Lung (tissue), 12 donors: Measurements from ENCODE around the gene NFIA. TPM values are rescaled to one million over a fixed set of nuclear protein-coding genes. Genes with fewer than 3 reads are reported as not detected.

Experiments used
- ATAC-seq: fragments of 200-7000 bp; cut with Tn5 transposase; one replicate; pipeline ENCODE4 v1.9.1; 2020; ENCODE audit warnings: moderate number of reproducible peaks; ENCODE audit not compliant: insufficient read depth, low FRiP score
- DNase-seq, 3 donors: peaks; one replicate each; pipeline ENCODE4 v3.0.0-alpha.2; 2013 to 2017
- H3K27ac ChIP-seq, 2 donors: one replicate each; pipeline ENCODE4 v1.5.1; 2013; ENCODE audit warnings: mild to moderate bottlenecking in 2 of 2, moderate library complexity in 2 of 2, control low read depth in 1 of 2, inconsistent platforms in 1 of 2, low read depth in 1 of 2, low read length in 1 of 2
- H3K27me3 ChIP-seq, 3 donors: one replicate each; pipeline ENCODE4 v1.5.1; 2013; ENCODE audit warnings: low read length in 2 of 3; ENCODE audit not compliant: control insufficient read depth in 3 of 3, insufficient read depth in 3 of 3
- H3K36me3 ChIP-seq, 4 donors: one replicate each; pipeline ENCODE4 v1.5.1; 2013; ENCODE audit warnings: low read length in 4 of 4, mild to moderate bottlenecking in 1 of 4, moderate library complexity in 1 of 4; ENCODE audit not compliant: control insufficient read depth in 4 of 4, insufficient read depth in 4 of 4
- H3K4me1 ChIP-seq, 5 donors: one replicate each; pipeline ENCODE4 v1.5.1; 2013; ENCODE audit warnings: low read length in 5 of 5, mild to moderate bottlenecking in 2 of 5, moderate library complexity in 1 of 5; ENCODE audit not compliant: control insufficient read depth in 5 of 5, insufficient read depth in 5 of 5
- H3K4me3 ChIP-seq: one replicate; pipeline ENCODE4 v1.5.1; 2013; ENCODE audit warnings: mild to moderate bottlenecking, control low read depth, moderate library complexity
- H3K9ac ChIP-seq, 2 donors: one replicate each; pipeline ENCODE4 v1.5.1; 2013; ENCODE audit warnings: low read length in 2 of 2, control low read depth in 1 of 2; ENCODE audit not compliant: insufficient read depth in 1 of 2
- H3K9me3 ChIP-seq, 4 donors: one replicate each; pipeline ENCODE4 v1.5.1; 2013; ENCODE audit warnings: low read length in 3 of 4, mild to moderate bottlenecking in 1 of 4, moderate library complexity in 1 of 4; ENCODE audit not compliant: control insufficient read depth in 4 of 4, insufficient read depth in 3 of 4
- WGBS, 2 donors: extraction: QIAGEN DNeasy Blood & Tissue Kit; methylation state at CpG; one replicate each; pipeline ENCODE4 v1.1.7; 2013; 5-methylcytosine and 5-hydroxymethylcytosine counted together
- polyA plus RNA-seq, 2 donors: library from polyadenylated mRNA; stranded (reverse); fragments of 200-250 nt; gene quantifications; one replicate each; pipeline ENCODE4 v1.2.1, GENCODE V29; 2013
- total RNA-seq, 2 donors: library from RNA; depleted of rRNA in 1 of 2; stranded (reverse); fragments of >200 nt in 1 of 2; gene quantifications; one replicate each; pipeline ENCODE4 v1.2.1, GENCODE V29; 2014 to 2021
- TF ChIP-seq, protein P1 (sequence below): IDR thresholded peaks from 2 replicates; pipeline ENCODE4 v1.5.1; 2012; ENCODE audit warnings: mild to moderate bottlenecking; ENCODE audit errors: control extremely low read depth, extremely low read depth
- donor health status: control.
- donor health status: control.
- donor health status: Bipolar disorder and iron deficiency.
- donor health status: healthy.
- donor health status: DM: yes; HTN: yes; CAD: no.

NFIA gene
- total and polyA plus RNA-seq, 4 donors, result 3.0 to 63.4 (median 34.2) TPM

DNA sequence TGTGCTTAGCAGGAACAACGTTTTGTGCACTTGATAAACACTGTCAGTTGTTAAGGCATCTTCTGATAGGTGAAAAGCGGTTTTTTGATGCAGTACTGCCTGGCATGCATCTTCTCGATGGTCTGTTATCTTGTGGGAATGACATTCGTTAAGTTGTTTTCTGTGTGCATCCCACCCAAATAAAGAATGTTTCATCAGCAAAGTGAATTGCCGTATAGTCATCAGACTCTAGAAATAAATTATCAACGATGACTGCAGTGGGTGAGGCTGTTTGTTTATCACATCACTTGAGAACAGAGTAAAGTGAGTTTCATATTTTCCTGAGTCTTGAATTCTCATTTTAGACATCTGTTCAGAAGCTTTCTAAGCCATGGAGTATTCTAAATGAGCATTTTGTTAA is 34.1 kb downstream of the NFIA start:
- Histone ChIP-seq H3K4me1 (peaks cover 7 to 34% (median 27%) of the 10 kb centered on the region in 5 donors), H3K27ac (peak overlapping the region in 1 of 2 donors; percentile 70), H3K9ac (no peak overlapping the region), H3K4me3 (no peak overlapping the region), H3K9me3 (no peaks in the 10 kb centered on the region), H3K36me3 (no peaks in the 10 kb centered on the region), H3K27me3 (no peaks in the 10 kb centered on the region)
- no peak for ATAC-seq
- WGBS, 2 donors, result 47 to 74% methylated on average over 6 of the region's 6 CpGs
- no peak for DNase-seq
- TF ChIP-seq, protein P1, sequence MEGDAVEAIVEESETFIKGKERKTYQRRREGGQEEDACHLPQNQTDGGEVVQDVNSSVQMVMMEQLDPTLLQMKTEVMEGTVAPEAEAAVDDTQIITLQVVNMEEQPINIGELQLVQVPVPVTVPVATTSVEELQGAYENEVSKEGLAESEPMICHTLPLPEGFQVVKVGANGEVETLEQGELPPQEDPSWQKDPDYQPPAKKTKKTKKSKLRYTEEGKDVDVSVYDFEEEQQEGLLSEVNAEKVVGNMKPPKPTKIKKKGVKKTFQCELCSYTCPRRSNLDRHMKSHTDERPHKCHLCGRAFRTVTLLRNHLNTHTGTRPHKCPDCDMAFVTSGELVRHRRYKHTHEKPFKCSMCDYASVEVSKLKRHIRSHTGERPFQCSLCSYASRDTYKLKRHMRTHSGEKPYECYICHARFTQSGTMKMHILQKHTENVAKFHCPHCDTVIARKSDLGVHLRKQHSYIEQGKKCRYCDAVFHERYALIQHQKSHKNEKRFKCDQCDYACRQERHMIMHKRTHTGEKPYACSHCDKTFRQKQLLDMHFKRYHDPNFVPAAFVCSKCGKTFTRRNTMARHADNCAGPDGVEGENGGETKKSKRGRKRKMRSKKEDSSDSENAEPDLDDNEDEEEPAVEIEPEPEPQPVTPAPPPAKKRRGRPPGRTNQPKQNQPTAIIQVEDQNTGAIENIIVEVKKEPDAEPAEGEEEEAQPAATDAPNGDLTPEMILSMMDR, result no peak

GRCh38 chr1:61117283-61117682 is 34.9 kb downstream of the NFIA start:
- H3K9me3 ChIP-seq, result no peaks in the 10 kb centered on the region
- ATAC-seq (no peak), DNase-seq (no peak)
- H3K36me3 ChIP-seq, result no peaks in the 10 kb centered on the region
- no peak overlapping the region for H3K9ac ChIP-seq
- no peak overlapping the region for H3K4me3 ChIP-seq
- no peaks in the 10 kb centered on the region for H3K27me3 ChIP-seq
- H3K4me1 ChIP-seq, result peaks cover 7 to 32% (median 25%) of the 10 kb centered on the region in 5 donors
- peak overlapping the region in 1 of 2 donors; percentile 70 for H3K27ac ChIP-seq
- 94 to 98% methylated on average over 2 of the region's 2 CpGs for WGBS, 2 donors
- TF ChIP-seq, protein P1, result no peak

DNA sequence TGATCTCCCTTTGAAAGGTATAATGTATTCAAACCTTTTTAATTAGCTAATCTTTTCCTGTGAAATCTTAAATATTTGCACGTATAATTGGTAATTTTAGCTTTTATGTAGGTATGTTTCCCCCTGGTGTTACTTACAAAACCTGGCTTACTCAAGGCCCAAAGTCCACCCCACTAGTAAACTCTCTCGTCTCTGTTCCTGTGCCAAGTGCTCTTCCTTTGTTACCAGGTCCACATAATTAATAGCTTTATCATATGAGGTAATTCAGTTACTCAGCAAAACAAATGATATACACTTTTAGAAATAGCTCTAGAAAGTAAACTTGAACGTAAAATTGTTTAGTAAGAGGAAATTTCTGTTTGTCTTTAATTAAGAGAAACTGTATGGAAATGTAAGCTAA is 36.7 kb downstream of the NFIA start:
- H3K4me1 ChIP-seq, result peaks cover 7 to 44% (median 31%) of the 10 kb centered on the region in 5 donors
- H3K9me3 ChIP-seq, result no peaks in the 10 kb centered on the region
- H3K9ac ChIP-seq, result no peak overlapping the region
- DNase-seq (peak in 1 of 3 donors; percentile 54), ATAC-seq (no peak)
- H3K4me3 ChIP-seq, result no peak overlapping the region
- H3K27me3 ChIP-seq, result no peaks in the 10 kb centered on the region
- H3K36me3 ChIP-seq, result no peaks in the 10 kb centered on the region
- TF ChIP-seq, protein P1, result no peak
- WGBS, 2 donors, result 69 to 72% methylated on average over 3 of the region's 3 CpGs
- no peak overlapping the region for H3K27ac ChIP-seq

- ATAC-seq (no peak), DNase-seq (no peak)
- H3K9me3 ChIP-seq, result no peaks in the 10 kb centered on the region
- H3K36me3 ChIP-seq, result no peaks in the 10 kb centered on the region
- peak overlapping the region in 1 of 2 donors; percentile 88 for H3K27ac ChIP-seq
- H3K4me1 ChIP-seq, result peaks cover 7 to 48% (median 33%) of the 10 kb centered on the region in 5 donors
- no peaks in the 10 kb centered on the region for H3K27me3 ChIP-seq
- TF ChIP-seq, protein P1, result no peak
- H3K4me3 ChIP-seq, result no peak overlapping the region
- peak overlapping the region in 1 of 2 donors; percentile 34 for H3K9ac ChIP-seq
- 47 to 77% methylated on average over 5 of the region's 5 CpGs for WGBS, 2 donors
Observed at GRCh38 chr1:61120246-61120840, 38.0 kb downstream of the NFIA start.
